C4-2B (cell line): ENCODE data around the gene DLST.

Experiments used
- CTCF ChIP-seq: fragments of 450-650 bp; conservative IDR thresholded peaks from 2 replicates; pipeline ENCODE4 v1.5.1; 2017; ENCODE audit warnings: mild to moderate bottlenecking
- ZFX ChIP-seq: fragments of 450-650 bp; IDR thresholded peaks from 2 replicates; pipeline ENCODE4 v1.6.1; 2017

DNA sequence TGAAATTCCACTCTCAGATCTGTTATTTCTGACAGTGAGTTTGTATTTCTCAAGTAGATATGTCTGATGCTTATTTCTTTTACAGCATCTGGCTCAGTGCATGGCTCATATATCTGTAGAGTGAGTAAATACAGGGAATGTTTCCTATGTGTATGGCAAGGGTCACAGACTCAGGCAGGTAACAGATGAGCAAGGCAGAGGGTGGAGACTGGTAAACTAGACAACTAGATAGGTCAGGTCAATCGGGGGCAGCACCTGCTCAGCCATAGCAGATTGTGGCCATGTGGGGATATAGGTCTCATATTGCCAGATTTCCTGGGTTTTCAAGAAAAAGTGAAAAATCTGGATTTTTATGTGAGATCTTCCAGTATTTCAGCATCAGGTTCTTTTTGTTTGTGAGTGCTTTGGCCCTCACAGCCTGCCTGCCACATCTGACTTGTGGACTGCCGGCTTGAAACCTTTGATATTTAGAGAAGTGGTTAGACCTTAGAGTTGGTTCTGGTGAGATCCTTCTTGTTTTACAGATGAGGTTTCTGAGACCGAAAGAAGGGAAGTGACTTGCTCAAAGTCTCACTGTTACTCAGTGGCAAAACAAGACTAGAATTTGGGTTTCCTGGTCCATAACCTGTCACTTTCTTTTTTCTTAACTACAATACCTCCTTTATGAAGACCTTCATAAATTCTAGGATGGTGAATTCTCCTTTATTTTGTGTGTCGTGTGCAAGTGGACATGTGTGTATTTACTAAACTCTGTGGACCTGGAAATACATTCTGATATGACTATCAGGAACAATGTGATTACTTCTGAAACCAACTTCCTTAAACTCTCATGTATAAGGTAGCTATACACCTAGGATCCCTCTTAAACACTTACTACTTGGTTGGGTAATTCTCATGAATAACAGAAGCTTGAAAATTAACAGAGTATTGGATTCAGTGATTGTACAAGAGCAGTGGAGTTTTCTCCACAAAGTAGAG lies 40.2 kb upstream of the DLST start:
- TF ChIP-seq CTCF (no peak), ZFX (no peak)
